GM12874 (cell line): ENCODE data around the gene STARD9.

Source experiments
- TF ChIP-seq, protein P1 (sequence below): IDR thresholded peaks from 2 replicates; pipeline ENCODE4 v1.5.1; 2011; ENCODE audit warnings: low read depth, mild to moderate bottlenecking, control low read depth, low read length, moderate library complexity; ENCODE audit not compliant: insufficient read depth

The STARD9 gene

DNA sequence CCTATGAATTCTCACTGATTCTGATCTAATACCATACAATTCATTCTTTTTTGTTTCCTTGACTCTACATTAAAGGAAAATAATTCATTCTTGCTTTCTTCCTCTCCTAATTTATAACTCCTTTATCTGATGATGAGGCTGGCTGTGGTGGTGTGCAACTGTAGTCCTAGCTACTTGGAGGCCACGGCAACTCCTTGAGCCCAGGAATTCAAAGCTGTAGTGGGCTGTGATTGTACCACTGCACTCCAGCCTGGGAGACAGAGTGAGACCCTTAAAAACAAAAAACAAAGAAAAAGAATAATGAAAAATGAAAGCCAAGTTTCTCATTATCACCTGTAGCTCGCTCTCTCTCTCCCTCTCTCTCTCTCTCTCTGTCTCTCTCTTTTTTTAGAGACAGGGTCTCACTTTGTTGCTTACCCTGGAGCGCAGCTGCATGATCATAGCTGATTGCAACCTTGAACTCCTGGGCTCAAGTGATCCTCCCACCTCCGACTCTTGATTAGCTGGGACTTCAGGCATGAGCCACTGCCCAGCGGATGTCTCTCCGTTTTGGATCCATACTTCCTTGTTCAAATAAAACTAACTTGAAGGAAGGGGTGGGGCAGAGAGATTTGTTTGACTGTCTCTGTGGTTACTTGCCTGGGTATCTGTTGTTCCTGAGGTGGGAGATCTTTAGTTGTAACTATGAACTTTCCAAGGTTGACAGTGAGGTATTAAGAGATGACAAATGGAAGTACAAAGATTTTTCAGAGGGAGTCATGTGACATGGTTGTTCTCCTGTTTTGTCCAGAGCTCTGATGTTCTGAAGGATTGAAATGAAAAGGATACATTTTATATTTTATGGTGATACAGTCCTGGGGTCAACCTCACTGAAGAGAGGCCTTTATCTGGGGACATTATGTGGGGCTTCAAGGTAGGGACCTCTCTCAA is 46.9 kb downstream of the STARD9 start:
- TF ChIP-seq, protein P1, sequence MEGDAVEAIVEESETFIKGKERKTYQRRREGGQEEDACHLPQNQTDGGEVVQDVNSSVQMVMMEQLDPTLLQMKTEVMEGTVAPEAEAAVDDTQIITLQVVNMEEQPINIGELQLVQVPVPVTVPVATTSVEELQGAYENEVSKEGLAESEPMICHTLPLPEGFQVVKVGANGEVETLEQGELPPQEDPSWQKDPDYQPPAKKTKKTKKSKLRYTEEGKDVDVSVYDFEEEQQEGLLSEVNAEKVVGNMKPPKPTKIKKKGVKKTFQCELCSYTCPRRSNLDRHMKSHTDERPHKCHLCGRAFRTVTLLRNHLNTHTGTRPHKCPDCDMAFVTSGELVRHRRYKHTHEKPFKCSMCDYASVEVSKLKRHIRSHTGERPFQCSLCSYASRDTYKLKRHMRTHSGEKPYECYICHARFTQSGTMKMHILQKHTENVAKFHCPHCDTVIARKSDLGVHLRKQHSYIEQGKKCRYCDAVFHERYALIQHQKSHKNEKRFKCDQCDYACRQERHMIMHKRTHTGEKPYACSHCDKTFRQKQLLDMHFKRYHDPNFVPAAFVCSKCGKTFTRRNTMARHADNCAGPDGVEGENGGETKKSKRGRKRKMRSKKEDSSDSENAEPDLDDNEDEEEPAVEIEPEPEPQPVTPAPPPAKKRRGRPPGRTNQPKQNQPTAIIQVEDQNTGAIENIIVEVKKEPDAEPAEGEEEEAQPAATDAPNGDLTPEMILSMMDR: no peak

DNA sequence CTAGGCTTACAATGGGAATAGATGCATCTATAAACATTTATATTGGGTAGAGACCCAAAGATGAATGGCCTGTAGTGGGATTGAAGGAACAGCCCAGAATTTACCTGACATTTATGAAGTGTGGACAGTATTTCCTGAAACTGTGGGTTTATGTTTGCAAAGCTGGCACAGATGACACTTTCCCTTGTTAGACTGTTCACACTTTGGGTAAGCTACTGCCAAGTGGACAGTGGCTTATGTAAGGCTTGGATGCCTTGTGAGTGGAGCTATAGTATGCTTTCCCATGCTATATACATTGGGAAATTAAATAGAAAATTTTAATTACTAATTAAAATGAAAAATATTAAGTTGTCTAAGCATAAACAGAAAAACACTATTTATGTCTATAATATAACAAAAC is 48.5 kb downstream of the STARD9 start:
- TF ChIP-seq, protein P1: no peak

DNA sequence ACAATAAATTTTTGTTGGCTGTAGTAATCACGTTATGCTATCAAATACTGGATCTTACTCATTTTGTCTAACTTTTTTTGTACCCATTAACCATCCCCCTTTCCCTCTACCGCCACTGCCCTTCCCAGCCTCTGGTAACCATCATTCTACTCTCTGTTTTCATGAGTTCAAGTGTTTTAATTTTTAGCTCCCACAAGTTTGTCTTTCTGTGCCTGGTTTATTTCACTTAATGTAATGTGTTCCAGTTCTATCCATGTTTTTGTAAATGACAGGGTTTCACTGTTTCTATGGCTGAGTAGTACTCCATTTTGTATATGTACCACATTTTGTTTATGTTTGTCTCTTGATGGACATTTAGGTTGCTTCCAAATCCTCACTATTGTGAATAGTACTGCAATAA is 52.1 kb downstream of the STARD9 start:
- TF ChIP-seq, protein P1: no peak

DNA sequence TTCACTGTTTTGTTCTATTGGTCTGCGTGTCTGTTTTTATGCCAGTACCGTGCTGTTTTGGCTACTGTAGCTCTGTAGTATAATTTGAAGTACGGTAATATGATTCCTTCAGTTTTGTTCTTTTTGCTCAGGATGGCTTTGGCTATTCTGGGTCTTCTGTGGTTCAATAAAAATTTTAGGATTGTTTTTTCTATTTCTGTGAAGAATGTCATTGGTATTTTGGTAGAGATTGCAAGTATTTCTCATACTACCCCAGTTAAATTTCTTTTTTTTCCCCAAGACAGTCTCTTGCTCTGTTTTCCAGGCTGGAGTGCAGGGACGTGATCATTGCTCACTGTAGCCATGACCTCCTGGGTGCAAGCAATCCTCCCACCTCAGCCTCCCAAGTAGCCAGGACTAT is 53.4 kb downstream of the STARD9 start:
- TF ChIP-seq, protein P1: no peak

DNA sequence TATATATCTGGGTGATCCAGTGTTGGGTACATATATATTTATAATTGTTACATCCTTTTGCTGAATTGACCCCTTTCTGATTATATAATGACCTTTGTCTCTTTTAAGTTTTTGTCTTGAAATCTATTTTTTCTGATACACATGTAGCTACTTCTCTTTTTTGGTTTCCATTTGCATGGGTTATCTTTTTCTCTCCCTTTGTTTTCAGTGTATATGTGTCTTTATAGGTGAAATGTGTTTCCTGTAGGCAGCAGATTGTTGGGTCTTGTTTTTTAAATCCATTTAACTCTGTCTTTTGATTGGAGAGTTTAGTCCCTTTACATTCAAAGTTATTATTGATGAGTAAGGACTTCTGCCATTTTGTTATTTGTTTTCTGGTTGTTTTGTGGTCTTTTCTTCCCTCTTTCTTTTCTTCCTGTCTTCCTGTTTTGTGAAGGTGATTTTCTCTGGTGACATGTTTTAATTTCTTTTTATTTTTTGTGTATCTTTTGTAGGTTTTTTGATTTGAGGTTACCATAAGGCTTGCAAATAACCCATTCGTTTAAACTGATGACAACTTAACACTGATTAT is 56.8 kb downstream of the STARD9 start:
- TF ChIP-seq, protein P1: no peak

DNA sequence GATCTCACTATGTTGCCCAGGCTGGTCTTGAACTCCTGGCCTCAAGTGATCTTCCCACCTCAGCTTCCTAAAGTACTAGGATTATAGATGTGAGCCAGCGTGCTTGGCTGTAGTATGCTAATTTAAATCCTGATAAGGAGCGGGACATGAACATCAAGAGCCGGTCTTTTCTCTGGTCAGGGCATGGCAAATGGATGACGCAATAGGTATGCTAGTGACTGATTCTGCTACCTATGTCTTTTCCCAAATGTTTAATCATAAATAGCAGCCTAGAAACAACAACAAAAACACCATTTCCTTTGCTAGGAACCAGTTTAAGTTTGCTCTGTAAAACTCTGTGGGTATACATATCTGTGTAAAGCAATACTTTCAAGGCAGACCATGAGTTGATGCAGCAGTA is 64.7 kb downstream of the STARD9 start:
- TF ChIP-seq, protein P1: no peak

DNA sequence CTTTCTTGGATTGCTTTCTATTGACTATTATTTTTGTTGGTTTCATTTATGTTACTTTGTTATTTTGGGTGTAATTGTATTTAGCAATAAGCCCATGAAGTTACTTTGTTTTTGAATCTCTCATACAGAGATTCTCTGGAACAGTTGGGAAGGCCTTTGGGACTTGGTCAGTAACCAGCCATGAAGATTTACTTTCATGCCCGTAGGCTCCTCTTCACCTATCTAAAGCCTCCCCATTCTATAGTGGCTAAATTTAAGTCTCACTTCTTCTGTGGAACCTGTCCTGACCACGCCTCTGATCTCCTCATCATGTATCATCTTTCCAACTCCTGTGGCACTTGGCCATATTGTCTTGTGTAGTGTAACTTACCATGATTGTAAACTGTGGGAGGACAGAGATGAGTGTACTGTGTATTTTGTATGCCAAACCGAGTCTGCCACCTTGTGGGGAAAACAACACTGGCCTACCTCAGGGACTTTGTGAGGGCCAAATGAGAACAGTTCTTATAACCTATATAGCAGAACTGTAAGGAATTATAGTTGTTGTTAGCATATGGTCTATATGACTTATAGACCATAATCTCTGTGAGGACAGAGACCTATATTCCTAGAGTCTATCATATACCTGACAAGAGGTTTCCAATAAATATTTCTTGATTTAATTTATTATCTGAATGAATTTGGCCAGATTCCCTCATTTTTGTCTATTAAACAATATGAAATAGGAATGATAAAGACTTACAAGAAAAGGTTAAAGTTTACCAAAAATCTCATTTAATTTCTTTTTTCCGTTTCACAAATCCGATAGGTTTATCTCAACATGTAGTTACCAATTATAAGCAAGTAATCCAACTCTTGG is 75.0 kb downstream of the STARD9 start:
- TF ChIP-seq, protein P1: peak; percentile 74
